Loucy (cell line): ENCODE data around the gene EGFLAM.

Source experiments
- H2AFZ ChIP-seq: fragments of 200-600 bp; sonication (generic); 2 replicates; pipeline ENCODE4 v1.6.0; 2016; ENCODE audit warnings: antibody characterized with exemption, mild to moderate bottlenecking, low read length, moderate library complexity
- H3F3A ChIP-seq: fragments of 200-600 bp; 2 replicates; pipeline ENCODE4 v1.6.0; 2016; ENCODE audit warnings: antibody characterized with exemption, low read depth, mild to moderate bottlenecking
- H3K27me3 ChIP-seq: fragments of 200-600 bp; sonication (generic); 2 replicates; pipeline ENCODE4 v1.6.1; 2014; ENCODE audit warnings: low read length, mild to moderate bottlenecking; ENCODE audit not compliant: insufficient read depth, poor library complexity, severe bottlenecking
- H3K36me3 ChIP-seq: fragments of 200-600 bp; sonication (generic); 2 replicates; pipeline ENCODE4 v1.6.1; 2016; ENCODE audit warnings: low read length; ENCODE audit not compliant: insufficient read depth
- H3K4me1 ChIP-seq: fragments of 200-600 bp; sonication (generic); 2 replicates; pipeline ENCODE4 v1.5.1; 2014; ENCODE audit warnings: low read length, mild to moderate bottlenecking; ENCODE audit not compliant: insufficient read depth, poor library complexity, severe bottlenecking
- H3K4me2 ChIP-seq: fragments of 200-600 bp; sonication (generic); 2 replicates; pipeline ENCODE4 v1.6.0; 2014; ENCODE audit warnings: antibody characterized with exemption, low read length, low read depth, mild to moderate bottlenecking; ENCODE audit not compliant: poor library complexity, severe bottlenecking
- H3K4me3 ChIP-seq: fragments of 200-600 bp; sonication (generic); 2 replicates; pipeline ENCODE4 v1.5.1; 2014; ENCODE audit warnings: low read length, mild to moderate bottlenecking, mixed read lengths; ENCODE audit not compliant: poor library complexity, severe bottlenecking
- H3K79me2 ChIP-seq: fragments of 200-600 bp; sonication (generic); 2 replicates; pipeline ENCODE4 v1.6.1; 2014; ENCODE audit warnings: low read length; ENCODE audit not compliant: insufficient read depth
- H3K9ac ChIP-seq: fragments of 200-600 bp; sonication (generic); 2 replicates; pipeline ENCODE4 v1.6.0; 2014; ENCODE audit warnings: mild to moderate bottlenecking, low read depth, low read length, moderate library complexity; ENCODE audit not compliant: poor library complexity, severe bottlenecking
- H3K9me2 ChIP-seq: fragments of 200-600 bp; sonication (generic); replicated peaks from 2 replicates; pipeline ENCODE4 v1.6.1; 2016; ENCODE audit warnings: low read depth, low read length, mixed read lengths
- H3K9me3 ChIP-seq: fragments of 200-600 bp; sonication (generic); 2 replicates; pipeline ENCODE4 v1.6.1; 2014; ENCODE audit warnings: mild to moderate bottlenecking, antibody characterized with exemption, low read length, low read depth; ENCODE audit not compliant: insufficient read depth
- H4K20me1 ChIP-seq: fragments of 200-600 bp; sonication (generic); 2 replicates; pipeline ENCODE4 v1.6.0; 2014; ENCODE audit warnings: antibody characterized with exemption, low read length, mild to moderate bottlenecking; ENCODE audit not compliant: insufficient read depth, poor library complexity, severe bottlenecking
- EZH2phosphoT487 ChIP-seq: fragments of 200-600 bp; IDR thresholded peaks from 2 replicates; pipeline ENCODE4 v1.6.1; 2018; ENCODE audit warnings: antibody characterized with exemption, mild to moderate bottlenecking, moderate library complexity, borderline replicate concordance
- TF ChIP-seq, protein P1 (sequence below): fragments of 200-600 bp; sonication (generic); conservative IDR thresholded peaks from 2 replicates; pipeline ENCODE4 v1.5.1; 2014; ENCODE audit warnings: mild to moderate bottlenecking, antibody characterized with exemption, low read length

EGFLAM gene

GRCh38 chr5:38424148-38425060 is 166.0 kb downstream of the EGFLAM start:
- Histone ChIP-seq H3K79me2 (no peaks in the 10 kb centered on the region), H4K20me1 (no peaks in the 10 kb centered on the region), H3F3A (no peaks in the 10 kb centered on the region), H3K9me3 (no peaks in the 10 kb centered on the region), H3K36me3 (no peaks in the 10 kb centered on the region), H3K9ac (no peak overlapping the region), H3K27me3 (no peaks in the 10 kb centered on the region), H3K4me3 (no peak overlapping the region), H3K9me2 (no peaks in the 10 kb centered on the region), H2AFZ (no peak overlapping the region), H3K4me1 (no peaks in the 10 kb centered on the region), H3K4me2 (no peak overlapping the region)
- no peak for TF ChIP-seq EZH2phosphoT487
- TF ChIP-seq, protein P1, sequence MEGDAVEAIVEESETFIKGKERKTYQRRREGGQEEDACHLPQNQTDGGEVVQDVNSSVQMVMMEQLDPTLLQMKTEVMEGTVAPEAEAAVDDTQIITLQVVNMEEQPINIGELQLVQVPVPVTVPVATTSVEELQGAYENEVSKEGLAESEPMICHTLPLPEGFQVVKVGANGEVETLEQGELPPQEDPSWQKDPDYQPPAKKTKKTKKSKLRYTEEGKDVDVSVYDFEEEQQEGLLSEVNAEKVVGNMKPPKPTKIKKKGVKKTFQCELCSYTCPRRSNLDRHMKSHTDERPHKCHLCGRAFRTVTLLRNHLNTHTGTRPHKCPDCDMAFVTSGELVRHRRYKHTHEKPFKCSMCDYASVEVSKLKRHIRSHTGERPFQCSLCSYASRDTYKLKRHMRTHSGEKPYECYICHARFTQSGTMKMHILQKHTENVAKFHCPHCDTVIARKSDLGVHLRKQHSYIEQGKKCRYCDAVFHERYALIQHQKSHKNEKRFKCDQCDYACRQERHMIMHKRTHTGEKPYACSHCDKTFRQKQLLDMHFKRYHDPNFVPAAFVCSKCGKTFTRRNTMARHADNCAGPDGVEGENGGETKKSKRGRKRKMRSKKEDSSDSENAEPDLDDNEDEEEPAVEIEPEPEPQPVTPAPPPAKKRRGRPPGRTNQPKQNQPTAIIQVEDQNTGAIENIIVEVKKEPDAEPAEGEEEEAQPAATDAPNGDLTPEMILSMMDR, result no peak

DNA sequence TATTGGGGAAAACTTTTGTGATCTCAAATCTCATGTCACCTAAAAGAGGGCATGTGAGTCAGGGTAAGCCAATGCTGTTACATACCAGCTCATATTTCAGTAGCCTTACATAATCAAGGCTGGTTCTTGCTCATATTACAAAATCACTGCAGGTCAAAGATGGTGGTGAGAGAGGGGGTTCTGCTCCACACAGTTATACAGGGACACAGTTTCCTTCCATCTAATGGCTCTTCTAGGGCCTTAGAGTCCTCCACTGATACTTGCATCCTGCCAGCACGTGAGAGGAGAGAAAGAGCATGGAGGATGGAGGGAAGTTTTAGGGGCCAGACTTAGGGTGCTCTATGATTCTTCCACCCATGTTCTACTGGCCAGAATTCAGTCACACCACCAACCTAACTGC is 168.1 kb downstream of the EGFLAM start:
- H3K27me3 ChIP-seq, result no peaks in the 10 kb centered on the region
- no peak overlapping the region for H3K9ac ChIP-seq
- H3K4me3 ChIP-seq, result no peak overlapping the region
- TF ChIP-seq, protein P1, result no peak
- no peak for TF ChIP-seq EZH2phosphoT487
- no peaks in the 10 kb centered on the region for H3K9me2 ChIP-seq
- H3F3A ChIP-seq, result no peaks in the 10 kb centered on the region
- no peaks in the 10 kb centered on the region for H3K79me2 ChIP-seq
- no peaks in the 10 kb centered on the region for H3K9me3 ChIP-seq
- H4K20me1 ChIP-seq, result no peaks in the 10 kb centered on the region
- no peak overlapping the region for H2AFZ ChIP-seq
- H3K4me1 ChIP-seq, result no peaks in the 10 kb centered on the region
- H3K36me3 ChIP-seq, result no peaks in the 10 kb centered on the region
- H3K4me2 ChIP-seq, result no peak overlapping the region

GRCh38 chr5:38426986-38427950 is 168.9 kb downstream of the EGFLAM start:
- H4K20me1 ChIP-seq, result no peaks in the 10 kb centered on the region
- H3K4me2 ChIP-seq, result no peak overlapping the region
- no peaks in the 10 kb centered on the region for H3K9me3 ChIP-seq
- H3K9me2 ChIP-seq, result no peaks in the 10 kb centered on the region
- H3F3A ChIP-seq, result no peaks in the 10 kb centered on the region
- H3K4me1 ChIP-seq, result no peaks in the 10 kb centered on the region
- TF ChIP-seq EZH2phosphoT487, result no peak
- TF ChIP-seq, protein P1, result no peak
- no peak overlapping the region for H3K9ac ChIP-seq
- H3K4me3 ChIP-seq, result no peak overlapping the region
- no peaks in the 10 kb centered on the region for H3K36me3 ChIP-seq
- no peaks in the 10 kb centered on the region for H3K27me3 ChIP-seq
- H3K79me2 ChIP-seq, result no peaks in the 10 kb centered on the region
- H2AFZ ChIP-seq, result no peak overlapping the region
